ENCODE measurements around the gene SPPL2C. TPM values are rescaled to one million over a fixed set of nuclear protein-coding genes. Genes with fewer than 3 reads are reported as not detected.

Gene SPPL2C
- total and polyA plus RNA-seq, 10 of the 15 experiments (the other 5 are each of a cell fraction or from before 2014, with no cell fraction given) = not detected

- SMC1A ChIA-PET (ENCODE audit: uncharacterized antibody, unreplicated experiment) = no interaction called here
- Histone ChIP-seq H3K4me1 (ENCODE audit: control insufficient read depth, insufficient read depth, low read length) (no peaks in the 10 kb centered on the region), H2AFZ (ENCODE audit: control insufficient read depth, low read depth, low read length) (no peak overlapping the region), H3K4me2 (ENCODE audit: control insufficient read depth, insufficient read depth) (no peak overlapping the region), H3K27me3 (replicated peaks in 1 of 2; ENCODE audit: control insufficient read depth in 2 of 2, insufficient read depth in 2 of 2, low read length in 1 of 2) (no peaks in the 10 kb centered on the region; a peak in 1 of 4 replicates), H3K27ac (ENCODE audit: control insufficient read depth, insufficient read depth) (no peak overlapping the region), H4K20me1 (ENCODE audit: control insufficient read depth, insufficient read depth) (no peaks in the 10 kb centered on the region), H3K79me2 (ENCODE audit: control insufficient read depth, insufficient read depth, low read length) (no peaks in the 10 kb centered on the region), H3K36me3 (ENCODE audit: control insufficient read depth in 2 of 2, insufficient read depth in 2 of 2, low read length in 1 of 2) (no peaks in the 10 kb centered on the region), H3K4me3 (no peak overlapping the region), H3K9ac (ENCODE audit: control insufficient read depth, insufficient read depth, low read length) (no peak overlapping the region), H3K9me3 (replicated peaks; ENCODE audit: control insufficient read depth, insufficient read depth, low read length) (no peaks in the 10 kb centered on the region)
- CTCF ChIA-PET = no interaction called here
- DNase-seq (ENCODE audit: low read depth, low spot score) (no peak), FAIRE-seq (no peak), ATAC-seq (no peak)
- in situ Hi-C loops (cut with MboI) = loop anchor here (25.0 kb wide), 1 partner anchor 435 kb away; no protein-coding TSS in a partner anchor
- RAD21 ChIA-PET (ENCODE audit: unreplicated experiment) = no interaction called here
- 32% methylated on average over 4 of the region's 4 CpGs for WGBS (ENCODE audit: insufficient coverage, insufficient replicate concordance, low lambda C conversion rate, missing lambda C conversion rate)
- POLR2A ChIA-PET = no interaction called here
- intact Hi-C loops (cut with micrococcal nuclease; ENCODE audit: unreplicated experiment) = no loop called here
- no TSS peak for BruUV-seq (replicated peaks)
- TF ChIP-seq TCF7 (IDR thresholded peaks at IDR 0.05; ENCODE audit: borderline replicate concordance) (no peak), BCLAF1 (IDR thresholded peaks at IDR 0.05) (no peak), ASH2L (IDR thresholded peaks at IDR 0.05; ENCODE audit: borderline replicate concordance, low read depth) (no peak), ZNF592 (IDR thresholded peaks at IDR 0.05) (no peak), ZBTB40 (IDR thresholded peaks at IDR 0.05; ENCODE audit: borderline replicate concordance) (no peak), POLR2AphosphoS2 (IDR thresholded peaks at IDR 0.05; ENCODE audit: low read depth, low read length) (no peak), TARDBP (IDR thresholded peaks at IDR 0.05; ENCODE audit: borderline replicate concordance) (no peak), CHD1 (IDR thresholded peaks at IDR 0.05; ENCODE audit: low read depth, low read length) (no peak), NR2F1 (conservative IDR thresholded peaks at IDR 0.05) (no peak), HSF1 (IDR thresholded peaks at IDR 0.05; ENCODE audit: low read depth, low read length) (no peak), PKNOX1 (IDR thresholded peaks at IDR 0.05) (no peak)
These were observed 2.4 kb downstream of the SPPL2C start for GRCh38 chr17:45847101-45847500.
